HG03571 (cell line): ENCODE data around the gene AMER3.

ENCODE experiments used
- ATAC-seq: cut with Tn5 transposase; IDR thresholded peaks from one replicate; pipeline ENCODE4 v1.9.1; 2021; ENCODE audit not compliant: unreplicated experiment

Gene AMER3

DNA sequence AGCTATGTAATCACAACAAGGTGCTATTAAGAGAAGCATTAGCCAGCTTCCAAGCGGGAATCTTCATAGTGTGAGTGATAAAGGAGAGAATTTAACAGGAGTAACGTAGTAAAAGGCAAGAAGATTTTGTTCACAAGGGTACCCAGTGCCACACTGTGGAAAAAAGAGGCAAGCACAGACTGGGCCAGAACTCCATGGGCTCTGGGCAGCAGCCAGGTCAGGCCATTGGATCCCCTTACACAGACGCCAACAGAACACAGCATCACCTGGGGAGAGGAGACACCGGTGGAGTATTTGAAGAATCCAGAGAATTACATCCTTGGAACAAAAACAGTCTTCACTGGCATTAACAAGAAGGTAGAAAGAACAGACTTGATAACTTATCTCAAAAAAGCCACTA is 21.2 kb downstream of the AMER3 start:
- no peak for ATAC-seq

GRCh38 chr2:130778781-130779180 is 23.4 kb downstream of the AMER3 start:
- ATAC-seq: no peak

GRCh38 chr2:130785466-130786055 is 30.2 kb downstream of the AMER3 start:
- no peak for ATAC-seq

GRCh38 chr2:130786076-130786475 is 30.7 kb downstream of the AMER3 start:
- no peak for ATAC-seq

- no peak for ATAC-seq
These were observed 32.5 kb downstream of the AMER3 start for GRCh38 chr2:130787841-130788240.

- no peak for ATAC-seq
These were observed 35.0 kb downstream of the AMER3 start for GRCh38 chr2:130790312-130790711.

GRCh38 chr2:130790804-130791616 is 35.7 kb downstream of the AMER3 start:
- ATAC-seq: no peak

DNA sequence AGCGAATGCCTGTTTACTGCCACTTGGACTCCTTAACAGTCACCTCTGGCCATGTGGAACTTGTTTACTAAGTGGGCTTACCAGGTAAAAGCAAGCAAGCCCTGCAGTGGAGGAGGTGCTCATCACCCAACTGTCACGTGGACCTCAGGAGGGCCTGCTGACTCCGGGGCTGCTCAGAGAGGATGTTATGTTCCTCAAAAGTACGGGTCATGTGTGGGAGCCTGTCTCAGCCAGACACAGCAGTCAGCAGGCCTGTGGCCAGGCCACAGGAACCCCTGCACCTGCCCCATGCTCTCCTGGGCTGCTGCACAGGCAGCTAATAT is 36.2 kb downstream of the AMER3 start:
- no peak for ATAC-seq

DNA sequence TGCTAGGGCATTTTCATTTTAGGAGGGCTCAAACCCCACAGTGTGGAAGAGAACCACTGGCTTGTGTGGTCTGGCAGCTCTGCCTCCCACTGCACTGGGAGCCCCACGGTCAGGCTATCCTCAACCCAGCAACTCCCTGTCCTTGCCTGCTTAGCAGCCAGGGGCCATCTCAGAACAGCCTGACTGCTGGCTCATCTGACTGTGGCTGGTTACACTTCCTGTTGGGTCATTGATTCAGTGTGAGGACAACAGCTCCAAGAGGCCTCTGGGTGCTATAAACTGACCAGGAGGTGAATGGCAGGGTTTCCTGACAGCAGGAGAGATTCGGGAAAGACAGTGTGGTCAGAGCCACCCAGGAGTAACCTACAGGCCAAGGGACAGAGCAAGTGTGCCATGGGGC is 40.1 kb downstream of the AMER3 start:
- ATAC-seq: no peak

DNA sequence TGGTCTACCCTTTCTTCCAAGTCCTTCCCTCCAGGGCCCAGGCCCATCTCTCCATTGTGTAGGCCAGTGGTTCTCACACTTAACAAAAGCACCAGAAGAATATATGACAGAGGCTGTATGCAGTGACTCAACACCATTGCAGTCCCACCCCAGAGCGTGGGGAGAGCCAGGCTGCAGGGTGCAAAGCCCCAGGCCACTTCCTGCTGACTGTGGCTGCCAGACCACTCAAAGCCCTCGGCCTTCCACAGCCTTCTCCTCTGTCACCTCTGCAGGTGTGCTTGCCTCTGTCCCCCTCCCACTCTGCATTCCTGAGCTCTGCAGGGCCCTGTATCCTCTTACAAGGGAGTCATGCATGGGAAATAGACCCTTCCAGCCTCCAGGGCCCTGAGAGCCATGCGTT is 41.0 kb downstream of the AMER3 start:
- ATAC-seq: no peak

DNA sequence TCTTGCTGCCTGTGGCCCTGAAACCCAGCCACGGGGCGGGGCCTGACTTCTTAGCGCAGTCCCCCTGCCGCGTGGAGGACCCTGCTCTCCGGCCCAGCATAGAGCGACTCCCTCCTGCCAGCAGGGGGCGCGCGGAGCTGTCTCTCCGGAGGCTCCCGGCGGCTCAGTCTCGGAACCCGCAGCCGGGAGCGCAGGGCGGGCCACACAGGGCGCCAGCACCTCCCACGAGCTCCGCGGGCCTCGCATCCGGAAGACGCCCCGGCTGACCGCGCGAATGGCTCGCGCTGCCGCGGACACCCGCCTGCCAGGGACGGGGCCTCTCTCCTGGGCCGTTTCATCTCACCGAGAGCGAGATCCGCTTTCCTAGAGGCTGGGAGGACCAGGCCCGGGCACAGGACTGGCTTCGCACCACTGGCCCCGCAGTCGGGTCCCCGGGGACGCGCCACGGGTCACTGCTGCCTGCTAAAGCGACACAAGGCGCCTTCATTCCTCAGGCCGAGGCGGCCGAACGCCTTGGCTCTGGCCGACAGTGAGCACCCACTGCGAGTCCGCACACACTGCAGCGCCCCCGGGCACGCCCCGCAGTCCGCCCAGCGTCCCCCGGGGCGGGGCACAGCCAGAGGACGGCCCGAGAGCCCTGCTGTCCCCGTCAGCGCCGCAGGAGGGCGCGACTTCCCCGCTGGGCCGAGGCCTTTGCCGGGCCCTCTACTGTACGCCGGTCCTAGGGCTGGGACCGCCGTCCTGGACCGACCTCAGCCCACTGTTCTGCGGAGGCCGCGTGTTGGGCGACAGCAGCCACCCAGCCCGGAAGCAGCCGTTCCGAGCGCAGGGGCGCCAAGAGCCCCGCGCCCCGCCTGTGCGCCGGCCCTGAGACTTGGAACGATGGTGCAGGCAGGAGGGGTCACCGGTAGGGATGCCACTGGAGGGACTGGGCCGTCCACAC is 42.4 kb downstream of the AMER3 start:
- ATAC-seq: peak; percentile 93

GRCh38 chr2:130798472-130799218 is 43.3 kb downstream of the AMER3 start:
- no peak for ATAC-seq

GRCh38 chr2:130799295-130799694 is 44.0 kb downstream of the AMER3 start:
- no peak for ATAC-seq

DNA sequence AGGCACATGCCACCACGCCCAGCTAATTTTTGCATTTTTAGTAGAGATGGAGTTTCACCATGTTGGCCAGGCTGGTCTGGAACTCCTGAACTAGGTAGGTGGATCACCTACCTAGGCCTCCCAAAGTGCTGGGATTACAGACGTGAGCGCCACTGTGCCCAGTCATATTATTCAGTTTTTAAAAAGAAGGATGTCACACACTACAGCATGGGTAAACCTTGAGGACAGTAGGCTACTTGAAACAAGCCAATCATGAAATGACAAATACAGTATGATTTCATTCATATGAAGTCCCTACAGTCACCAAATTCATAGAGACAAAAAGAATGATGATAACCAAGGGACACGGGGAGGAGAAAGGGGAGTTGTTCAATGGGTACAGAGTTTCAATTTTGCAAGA is 50.3 kb downstream of the AMER3 start:
- no peak for ATAC-seq

GRCh38 chr2:130806370-130806769 is 51.0 kb downstream of the AMER3 start:
- ATAC-seq: no peak

DNA sequence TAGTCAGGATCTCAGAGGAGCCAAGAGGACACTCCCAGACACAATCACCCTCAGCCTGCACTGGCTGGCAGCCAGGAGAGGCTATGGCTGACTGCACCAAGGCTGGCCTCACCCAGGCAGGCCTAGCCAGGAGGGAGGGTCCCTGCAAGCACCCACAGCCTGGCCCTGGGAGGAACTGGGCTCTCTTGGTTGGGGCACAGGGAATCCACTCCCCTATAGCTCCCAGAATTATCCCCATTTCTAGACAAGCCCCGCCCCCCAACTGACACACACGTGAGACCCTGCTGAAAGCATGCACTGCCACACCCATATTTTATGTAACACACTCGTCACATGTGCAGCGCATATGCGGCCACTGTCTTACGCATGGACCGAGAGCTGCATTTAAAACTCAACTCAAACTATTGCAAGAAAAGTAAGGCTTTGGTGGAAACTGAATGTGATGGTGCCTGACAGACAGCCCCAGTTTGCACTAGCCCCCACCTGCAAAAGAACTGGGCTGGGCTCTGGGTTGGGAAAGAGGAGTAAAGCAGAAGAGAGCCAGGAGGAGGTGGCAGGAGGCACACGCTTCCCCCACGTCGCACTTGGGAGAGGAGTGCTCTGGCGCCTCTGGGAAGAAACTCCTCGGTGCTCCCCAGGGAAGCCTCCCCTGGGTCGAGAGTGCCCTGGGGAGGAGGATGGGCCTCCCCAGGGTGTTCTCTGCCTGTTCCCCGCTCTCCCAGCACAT is 52.5 kb downstream of the AMER3 start:
- ATAC-seq: no peak

GRCh38 chr2:130808482-130809268 is 53.3 kb downstream of the AMER3 start:
- ATAC-seq: no peak

DNA sequence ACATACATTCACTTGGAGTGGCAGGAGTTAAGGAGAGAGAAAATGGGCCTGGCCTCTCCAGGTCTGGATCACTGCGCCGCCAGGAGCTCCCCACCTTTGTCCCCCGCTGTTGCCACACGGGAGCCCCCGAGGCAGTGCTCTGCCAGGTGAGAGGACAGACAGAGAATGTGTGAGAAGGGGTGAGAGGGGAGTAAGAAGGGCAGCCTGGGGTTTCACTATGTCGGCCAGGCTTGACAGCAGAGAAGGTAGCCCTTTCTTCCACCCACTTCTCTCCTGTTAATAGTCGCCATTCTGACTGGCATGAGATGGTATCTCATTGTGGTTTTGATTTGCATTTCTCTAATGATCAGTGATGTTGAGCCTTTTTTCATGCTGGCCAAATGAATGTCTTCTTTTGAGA is 55.1 kb downstream of the AMER3 start:
- no peak for ATAC-seq

DNA sequence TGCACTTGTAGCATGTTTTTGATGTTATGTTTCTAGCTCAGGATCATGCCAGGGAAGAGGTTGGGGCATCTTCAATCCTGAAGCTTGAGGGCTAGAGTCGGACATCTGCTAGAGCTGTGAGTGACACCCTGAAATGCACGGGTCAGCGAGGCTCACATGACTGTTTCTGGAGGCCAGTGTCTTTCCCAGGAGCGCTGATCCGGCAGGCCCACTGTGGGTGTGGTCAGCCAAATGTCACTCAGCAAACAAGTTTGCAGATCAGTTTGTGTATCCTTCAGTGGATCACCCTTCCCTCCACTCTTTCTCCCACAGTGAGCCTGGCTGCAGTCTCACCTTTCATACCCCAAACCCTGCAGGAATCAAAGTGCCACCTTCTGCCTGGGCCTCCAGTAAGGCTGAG is 58.4 kb downstream of the AMER3 start:
- no peak for ATAC-seq
